OCI-LY1 (cell line): ENCODE measurements around the gene GABRA4.

Experiments used
- H2AFZ ChIP-seq: fragments of 200-600 bp; sonication (generic), shearing (Covaris generic); 2 replicates; pipeline ENCODE4 v1.6.0; 2014; ENCODE audit warnings: antibody characterized with exemption, mild to moderate bottlenecking, low read length
- H3F3A ChIP-seq: fragments of 200-600 bp; sonication (generic), shearing (Covaris generic); 2 replicates; pipeline ENCODE4 v1.6.0; 2014; ENCODE audit warnings: mild to moderate bottlenecking, antibody characterized with exemption, low read length, moderate library complexity; ENCODE audit not compliant: insufficient read depth
- H3K27ac ChIP-seq: fragments of 200-600 bp; sonication (generic); 2 replicates; pipeline ENCODE4 v1.5.1; 2014; ENCODE audit warnings: low read length, mixed run types, mild to moderate bottlenecking, low read depth; ENCODE audit not compliant: poor library complexity, severe bottlenecking
- H3K27me3 ChIP-seq: fragments of 200-600 bp; sonication (generic); 2 replicates; pipeline ENCODE4 v1.6.0; 2014; ENCODE audit warnings: antibody characterized with exemption, mild to moderate bottlenecking, low read length, moderate library complexity; ENCODE audit not compliant: insufficient read depth
- H3K36me3 ChIP-seq: fragments of 200-600 bp; sonication (generic); 2 replicates; pipeline ENCODE4 v1.6.1; 2014; ENCODE audit warnings: mild to moderate bottlenecking, antibody characterized with exemption, low read length, moderate library complexity, mixed read lengths; ENCODE audit not compliant: insufficient read depth
- H3K4me1 ChIP-seq: fragments of 200-600 bp; sonication (generic); 2 replicates; pipeline ENCODE4 v1.5.1; 2014; ENCODE audit warnings: mild to moderate bottlenecking, low read length, moderate library complexity; ENCODE audit not compliant: insufficient read depth, severe bottlenecking
- H3K4me2 ChIP-seq: fragments of 200-600 bp; sonication (generic), shearing (Covaris generic); 2 replicates; pipeline ENCODE4 v1.6.1; 2014; ENCODE audit warnings: low read length
- H3K4me3 ChIP-seq: fragments of 200-600 bp; sonication (generic); 2 replicates; pipeline ENCODE4 v1.5.1; 2014; ENCODE audit warnings: low read length, low read depth, mild to moderate bottlenecking, mixed read lengths; ENCODE audit not compliant: poor library complexity, severe bottlenecking
- H3K79me2 ChIP-seq: fragments of 200-600 bp; shearing (Covaris generic); 2 replicates; pipeline ENCODE4 v1.6.1; 2016; ENCODE audit warnings: mixed run types, low read length, mixed read lengths; ENCODE audit not compliant: insufficient read depth
- H3K9ac ChIP-seq: fragments of 200-600 bp; sonication (generic), shearing (Covaris generic); 2 replicates; pipeline ENCODE4 v1.6.1; 2014; ENCODE audit warnings: mild to moderate bottlenecking, low read length, mixed read lengths
- H3K9me2 ChIP-seq: fragments of 200-600 bp; sonication (generic), shearing (Covaris generic); 2 replicates; pipeline ENCODE4 v1.6.1; 2014; ENCODE audit warnings: low read depth, mild to moderate bottlenecking, low read length, mixed read lengths
- H3K9me3 ChIP-seq: fragments of 200-600 bp; shearing (Covaris generic); 2 replicates; pipeline ENCODE4 v1.6.1; 2014; ENCODE audit warnings: low read length, mixed read lengths
- H4K20me1 ChIP-seq: fragments of 200-600 bp; sonication (generic), shearing (Covaris generic); 2 replicates; pipeline ENCODE4 v1.6.0; 2016; ENCODE audit warnings: mild to moderate bottlenecking, low read length; ENCODE audit not compliant: insufficient read depth
- CTCF ChIP-seq: fragments of 200-600 bp; sonication (generic), shearing (Covaris generic); IDR thresholded peaks from 2 replicates; pipeline ENCODE4 v1.5.1; 2017; ENCODE audit warnings: mild to moderate bottlenecking, antibody characterized with exemption, low read length, moderate library complexity, mixed read lengths
- EZH2 ChIP-seq: fragments of 200-600 bp; sonication (generic), shearing (Covaris generic); IDR thresholded peaks from 2 replicates; pipeline ENCODE4 v1.8.0; 2017; ENCODE audit warnings: borderline replicate concordance, mixed run types, mild to moderate bottlenecking, antibody characterized with exemption, low read length, moderate library complexity, mixed read lengths

Gene GABRA4

GRCh38 chr4:46922205-46922604 is 71.2 kb downstream of the GABRA4 start:
- Histone ChIP-seq H3K79me2 (no peaks in the 10 kb centered on the region), H3K4me3 (no peak overlapping the region), H3K9me3 (no peaks in the 10 kb centered on the region), H3K4me2 (no peak overlapping the region), H3K27me3 (no peaks in the 10 kb centered on the region), H3K9me2 (no peaks in the 10 kb centered on the region), H2AFZ (no peak overlapping the region), H3K36me3 (no peaks in the 10 kb centered on the region), H3K9ac (no peak overlapping the region), H4K20me1 (no peaks in the 10 kb centered on the region), H3K27ac (no peak overlapping the region), H3F3A (no peaks in the 10 kb centered on the region), H3K4me1 (no peaks in the 10 kb centered on the region)
- no peak for TF ChIP-seq EZH2
- no peak for TF ChIP-seq CTCF

DNA sequence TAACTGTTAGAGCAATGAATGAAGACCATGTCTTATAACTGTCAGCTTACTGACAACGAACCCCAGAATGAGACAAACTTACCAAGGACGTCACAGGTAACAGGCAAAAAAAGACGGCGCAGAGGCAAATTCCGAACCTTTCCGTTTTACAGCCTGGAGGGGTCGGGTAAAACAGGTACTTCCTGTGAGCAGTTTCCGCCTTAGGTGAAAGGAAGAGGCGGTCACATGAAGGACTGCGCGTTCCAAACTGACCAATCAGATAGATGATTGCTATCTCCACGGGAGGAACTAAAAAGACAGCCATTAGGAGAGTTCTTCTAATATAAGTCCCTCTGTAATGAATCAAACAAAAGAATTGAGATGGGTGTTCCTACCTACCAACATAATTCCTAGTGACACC is 84.3 kb downstream of the GABRA4 start, which contains the start of gene COX7B2:
COX7B2 (minus strand) TSS at position 168 of the 400 bp plus-strand sequence. CDS start 174,053 bp downstream, outside the sequence.
- Histone ChIP-seq H3F3A (no peaks in the 10 kb centered on the region), H4K20me1 (no peaks in the 10 kb centered on the region), H3K4me2 (no peak within 1 kb of the TSS), H3K27ac (no peak within 1 kb of the TSS), H3K36me3 (no peaks in the 10 kb centered on the region), H3K27me3 (no peaks in the 10 kb centered on the region), H3K4me1 (no peaks in the 10 kb centered on the region), H3K9ac (no peak within 1 kb of the TSS), H3K79me2 (no peaks in the 10 kb centered on the region), H2AFZ (no peak within 1 kb of the TSS), H3K4me3 (no peak within 1 kb of the TSS), H3K9me3 (no peaks in the 10 kb centered on the region), H3K9me2 (no peaks in the 10 kb centered on the region)
- TF ChIP-seq EZH2 (no peak), CTCF (no peak)

DNA sequence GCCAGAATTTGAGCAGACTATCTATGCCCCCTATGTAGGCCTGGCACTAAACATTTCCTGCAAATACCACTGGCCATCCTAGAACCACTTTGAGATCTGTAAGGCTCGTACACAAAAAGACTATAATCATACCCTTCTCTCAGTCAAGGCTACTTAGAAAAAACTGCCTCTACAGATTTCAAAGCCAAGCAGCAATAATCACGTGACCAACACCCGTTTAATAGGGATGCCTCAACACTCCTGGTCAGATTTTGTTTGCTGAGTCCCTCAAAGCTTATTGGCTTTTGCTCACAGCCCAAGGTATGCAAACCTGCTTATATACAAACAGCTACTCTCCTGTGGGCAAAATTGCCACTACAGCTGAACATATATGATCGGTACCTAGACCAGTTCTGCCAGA is 85.2 kb downstream of the GABRA4 start:
- no peaks in the 10 kb centered on the region for H4K20me1 ChIP-seq
- no peaks in the 10 kb centered on the region for H3K27me3 ChIP-seq
- H3F3A ChIP-seq: no peaks in the 10 kb centered on the region
- no peaks in the 10 kb centered on the region for H3K9me2 ChIP-seq
- no peaks in the 10 kb centered on the region for H3K36me3 ChIP-seq
- no peak for TF ChIP-seq CTCF
- no peak for TF ChIP-seq EZH2
- no peaks in the 10 kb centered on the region for H3K79me2 ChIP-seq
- H3K27ac ChIP-seq: no peak overlapping the region
- H3K9me3 ChIP-seq: no peaks in the 10 kb centered on the region
- H2AFZ ChIP-seq: no peak overlapping the region
- no peak overlapping the region for H3K4me2 ChIP-seq
- H3K9ac ChIP-seq: no peak overlapping the region
- H3K4me3 ChIP-seq: no peak overlapping the region
- no peaks in the 10 kb centered on the region for H3K4me1 ChIP-seq
